ENCODE data around the gene BRD1.

BRD1 gene

GRCh38 chr22:49738006-49738405 lies 89.7 kb downstream of the BRD1 start:
- POLR2A ChIA-PET = no interaction called here
- no peak for DNase-seq (ENCODE audit: extremely low spot score)
- TF ChIP-seq LEF1 (IDR thresholded peaks at IDR 0.05; ENCODE audit: borderline replicate concordance) (no peak), CTBP1 (IDR thresholded peaks at IDR 0.05; ENCODE audit: borderline replicate concordance) (no peak), L3MBTL2 (conservative IDR thresholded peaks at IDR 0.05) (no peak), FOXK2 (IDR thresholded peaks at IDR 0.05) (no peak), FOXA1 (IDR thresholded peaks at IDR 0.05) (no peak), ELF4 (IDR thresholded peaks at IDR 0.05) (no peak), BHLHE40 (IDR thresholded peaks at IDR 0.05; ENCODE audit: borderline replicate concordance) (no peak), SUZ12 (IDR thresholded peaks at IDR 0.05) (no peak), ZNF384 (IDR thresholded peaks at IDR 0.05) (no peak), HDGF (IDR thresholded peaks at IDR 0.05; ENCODE audit: borderline replicate concordance) (no peak), ARNT (IDR thresholded peaks at IDR 0.05) (no peak), NFRKB (IDR thresholded peaks at IDR 0.05) (no peak), FOXM1 (IDR thresholded peaks at IDR 0.05; ENCODE audit: borderline replicate concordance) (no peak), SP1 (IDR thresholded peaks at IDR 0.05) (no peak), TARDBP (IDR thresholded peaks at IDR 0.05) (no peak), PKNOX1 (IDR thresholded peaks at IDR 0.05) (no peak)
- CTCF ChIA-PET = no interaction called here

- ChIA-PET CTCF (no interaction called here), POLR2A (no interaction called here)
- TF ChIP-seq HDGF (IDR thresholded peaks at IDR 0.05; ENCODE audit: borderline replicate concordance) (no peak), BHLHE40 (IDR thresholded peaks at IDR 0.05; ENCODE audit: borderline replicate concordance) (no peak), FOXK2 (IDR thresholded peaks at IDR 0.05) (no peak), ARNT (IDR thresholded peaks at IDR 0.05) (no peak), L3MBTL2 (conservative IDR thresholded peaks at IDR 0.05) (no peak), TARDBP (IDR thresholded peaks at IDR 0.05) (no peak), SUZ12 (IDR thresholded peaks at IDR 0.05) (no peak), CTBP1 (IDR thresholded peaks at IDR 0.05; ENCODE audit: borderline replicate concordance) (no peak), PKNOX1 (IDR thresholded peaks at IDR 0.05) (no peak)
- no peak for DNase-seq (ENCODE audit: extremely low spot score)
These were observed 90.5 kb downstream of the BRD1 start for GRCh38 chr22:49737101-49737551.

GRCh38 chr22:49736538-49736937 lies 91.1 kb downstream of the BRD1 start:
- TF ChIP-seq TARDBP (IDR thresholded peaks at IDR 0.05) = no peak
- TF ChIP-seq NFRKB (IDR thresholded peaks at IDR 0.05) = no peak
- TF ChIP-seq ELF4 (IDR thresholded peaks at IDR 0.05) = no peak
- ChIA-PET CTCF (no interaction called here), POLR2A (no interaction called here)
- DNase-seq (ENCODE audit: extremely low spot score) = no peak

- CTCF ChIA-PET = no interaction called here
- POLR2A ChIA-PET = no interaction called here
- no peak for TF ChIP-seq CTBP1 (IDR thresholded peaks at IDR 0.05; ENCODE audit: borderline replicate concordance)
- no peak for TF ChIP-seq FOXA1 (IDR thresholded peaks at IDR 0.05)
- no peak for TF ChIP-seq L3MBTL2 (conservative IDR thresholded peaks at IDR 0.05)
- TF ChIP-seq SUZ12 (IDR thresholded peaks at IDR 0.05) = no peak
- no peak for DNase-seq (ENCODE audit: extremely low spot score)
These were observed 91.7 kb downstream of the BRD1 start for GRCh38 chr22:49735901-49736421.

GRCh38 chr22:49735411-49735900 lies 92.2 kb downstream of the BRD1 start:
- ChIA-PET CTCF (no interaction called here), POLR2A (no interaction called here)
- TF ChIP-seq CTBP1 (IDR thresholded peaks at IDR 0.05; ENCODE audit: borderline replicate concordance) = no peak
- no peak for TF ChIP-seq TARDBP (IDR thresholded peaks at IDR 0.05)
- TF ChIP-seq FOXM1 (IDR thresholded peaks at IDR 0.05; ENCODE audit: borderline replicate concordance) = no peak
- TF ChIP-seq SUZ12 (IDR thresholded peaks at IDR 0.05) = no peak
- no peak for TF ChIP-seq SP1 (IDR thresholded peaks at IDR 0.05)
- TF ChIP-seq ELF4 (IDR thresholded peaks at IDR 0.05) = no peak
- TF ChIP-seq FOXK2 (IDR thresholded peaks at IDR 0.05) = no peak
- TF ChIP-seq LEF1 (IDR thresholded peaks at IDR 0.05; ENCODE audit: borderline replicate concordance) = no peak
- TF ChIP-seq BHLHE40 (IDR thresholded peaks at IDR 0.05; ENCODE audit: borderline replicate concordance) = no peak
- TF ChIP-seq PKNOX1 (IDR thresholded peaks at IDR 0.05) = no peak
- no peak for TF ChIP-seq ARNT (IDR thresholded peaks at IDR 0.05)
- TF ChIP-seq HDGF (IDR thresholded peaks at IDR 0.05; ENCODE audit: borderline replicate concordance) = no peak
- no peak for TF ChIP-seq ZNF384 (IDR thresholded peaks at IDR 0.05)
- TF ChIP-seq NFRKB (IDR thresholded peaks at IDR 0.05) = no peak
- TF ChIP-seq L3MBTL2 (conservative IDR thresholded peaks at IDR 0.05) = no peak
- TF ChIP-seq FOXA1 (IDR thresholded peaks at IDR 0.05) = no peak
- peak; percentile 40 for DNase-seq (ENCODE audit: extremely low spot score)

GRCh38 chr22:49734882-49735281 lies 92.8 kb downstream of the BRD1 start:
- CTCF ChIA-PET = no interaction called here
- no peak for TF ChIP-seq FOXA1 (IDR thresholded peaks at IDR 0.05)
- TF ChIP-seq CTBP1 (IDR thresholded peaks at IDR 0.05; ENCODE audit: borderline replicate concordance) = no peak
- TF ChIP-seq FOXK2 (IDR thresholded peaks at IDR 0.05) = no peak
- no peak for TF ChIP-seq SUZ12 (IDR thresholded peaks at IDR 0.05)
- no peak for TF ChIP-seq ELF4 (IDR thresholded peaks at IDR 0.05)
- no peak for TF ChIP-seq NFRKB (IDR thresholded peaks at IDR 0.05)
- TF ChIP-seq ARNT (IDR thresholded peaks at IDR 0.05) = no peak
- no peak for TF ChIP-seq ZNF384 (IDR thresholded peaks at IDR 0.05)
- TF ChIP-seq TARDBP (IDR thresholded peaks at IDR 0.05) = no peak
- TF ChIP-seq FOXM1 (IDR thresholded peaks at IDR 0.05; ENCODE audit: borderline replicate concordance) = no peak
- no peak for TF ChIP-seq HDGF (IDR thresholded peaks at IDR 0.05; ENCODE audit: borderline replicate concordance)
- TF ChIP-seq PKNOX1 (IDR thresholded peaks at IDR 0.05) = no peak
- no peak for TF ChIP-seq LEF1 (IDR thresholded peaks at IDR 0.05; ENCODE audit: borderline replicate concordance)
- TF ChIP-seq L3MBTL2 (conservative IDR thresholded peaks at IDR 0.05) = no peak
- TF ChIP-seq BHLHE40 (IDR thresholded peaks at IDR 0.05; ENCODE audit: borderline replicate concordance) = no peak
- no peak for TF ChIP-seq SP1 (IDR thresholded peaks at IDR 0.05)
- DNase-seq (ENCODE audit: extremely low spot score) = no peak
- POLR2A ChIA-PET = no interaction called here
